Activated T-helper 1 cell treated with Interleukin-2 at 50 U/mL for 16 hours (primary cell): ENCODE results near the gene TRAP1.
A peak's percentile ranks its signal among the peaks of the same experiment; 100 is the strongest.

Source experiments
- DNase-seq: peaks from one replicate; pipeline ENCODE4 v3.0.0-alpha.2; 2020; ENCODE audit warnings: low read depth

TRAP1 gene

DNA sequence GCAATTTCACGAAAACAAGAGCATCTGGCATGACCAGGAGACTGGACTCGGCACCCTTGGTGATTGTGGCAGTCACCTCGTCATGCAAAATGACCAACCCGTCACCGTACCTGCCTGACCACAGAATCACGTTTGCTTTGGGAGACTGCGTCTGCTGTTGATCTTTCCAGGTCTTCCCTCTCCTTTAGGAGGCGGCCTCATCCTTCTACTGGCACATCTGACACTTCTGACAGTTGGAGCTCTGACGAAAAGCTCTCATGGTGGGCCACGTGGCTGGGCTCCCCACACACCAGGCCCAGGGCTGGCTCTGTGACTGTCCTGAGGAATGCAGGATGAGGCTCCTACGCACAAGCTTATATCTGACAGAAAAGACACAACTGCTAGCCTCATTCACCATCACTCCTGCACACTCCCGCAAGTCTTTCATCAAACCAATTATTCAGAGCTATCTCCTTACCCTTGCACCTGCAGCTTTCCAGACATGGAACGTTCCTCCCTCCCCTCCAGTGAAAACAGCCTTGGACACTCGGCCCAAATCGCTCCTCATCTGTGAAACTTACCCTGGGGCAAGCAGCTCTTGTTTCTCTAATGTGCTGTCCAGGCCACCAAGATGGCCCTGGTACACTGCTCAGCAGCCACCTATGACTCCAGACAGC, 3.6 kb downstream of the TRAP1 start:
- DNase-seq, result no peak

- DNase-seq, result no peak
Measured at GRCh38 chr16:3712861-3713372, 4.4 kb downstream of the TRAP1 start.

- no peak for DNase-seq
Measured at GRCh38 chr16:3706253-3707012, 10.9 kb downstream of the TRAP1 start.

DNA sequence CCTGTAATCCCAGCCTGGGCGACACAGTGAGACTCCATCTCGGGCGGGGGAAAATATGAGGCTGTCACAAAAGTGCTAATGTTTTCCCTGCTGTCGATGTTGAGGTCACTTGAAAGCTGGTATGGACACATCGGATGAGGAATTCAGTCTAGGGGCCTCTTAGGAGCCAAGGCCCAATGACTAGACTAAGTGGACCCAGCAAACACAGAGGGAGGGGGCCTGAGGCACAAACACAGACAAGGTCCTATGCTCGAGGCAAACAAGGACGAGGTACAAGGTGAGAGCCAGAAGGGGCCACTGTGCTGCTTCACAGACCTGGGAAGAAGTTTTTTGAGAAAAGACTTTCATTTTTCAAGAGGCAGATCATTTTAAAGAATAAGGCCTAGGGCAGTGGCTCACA, 15.2 kb downstream of the TRAP1 start:
- DNase-seq, result no peak

GRCh38 chr16:3701531-3701930, 15.8 kb downstream of the TRAP1 start:
- DNase-seq, result no peak

- DNase-seq, result no peak
Measured at GRCh38 chr16:3698941-3699340, 18.4 kb downstream of the TRAP1 start.

- DNase-seq, result no peak
Measured at GRCh38 chr16:3696425-3697218, 20.7 kb downstream of the TRAP1 start.

DNA sequence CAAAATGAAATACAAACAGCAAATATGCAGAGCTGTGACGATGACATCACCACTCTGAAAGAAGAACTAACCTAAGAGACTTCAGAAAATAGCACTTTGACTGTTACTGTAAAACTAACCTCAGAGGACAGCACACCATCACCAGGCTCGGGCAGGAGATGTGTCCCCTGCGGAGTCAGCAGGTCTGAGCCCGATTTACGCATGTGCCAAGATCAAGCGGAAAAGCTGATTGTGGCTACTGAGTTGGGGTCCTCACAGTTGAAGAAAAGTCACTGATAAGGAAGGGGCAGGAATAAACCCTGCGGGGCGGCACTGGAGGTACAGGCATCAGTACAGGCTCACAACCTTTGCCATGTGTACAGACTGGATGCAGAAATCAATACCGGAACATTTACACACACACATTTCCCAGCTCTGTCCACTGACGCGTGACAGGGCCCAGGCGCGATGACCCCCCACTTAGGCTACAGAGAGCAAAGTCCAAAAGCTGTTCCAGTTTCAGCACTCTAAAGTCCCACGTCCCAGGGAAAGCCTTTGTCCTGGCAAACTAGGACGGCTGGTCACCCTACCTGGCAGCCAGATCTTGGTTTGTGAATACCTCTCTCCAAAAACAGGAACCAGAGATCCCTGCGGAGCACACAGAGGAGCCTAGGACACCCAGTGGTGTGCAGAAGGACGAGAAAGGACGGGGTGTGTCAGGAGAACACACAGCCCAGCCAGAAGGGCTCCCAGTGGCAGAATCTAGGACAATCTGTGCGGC, 21.5 kb downstream of the TRAP1 start:
- no peak for DNase-seq

DNA sequence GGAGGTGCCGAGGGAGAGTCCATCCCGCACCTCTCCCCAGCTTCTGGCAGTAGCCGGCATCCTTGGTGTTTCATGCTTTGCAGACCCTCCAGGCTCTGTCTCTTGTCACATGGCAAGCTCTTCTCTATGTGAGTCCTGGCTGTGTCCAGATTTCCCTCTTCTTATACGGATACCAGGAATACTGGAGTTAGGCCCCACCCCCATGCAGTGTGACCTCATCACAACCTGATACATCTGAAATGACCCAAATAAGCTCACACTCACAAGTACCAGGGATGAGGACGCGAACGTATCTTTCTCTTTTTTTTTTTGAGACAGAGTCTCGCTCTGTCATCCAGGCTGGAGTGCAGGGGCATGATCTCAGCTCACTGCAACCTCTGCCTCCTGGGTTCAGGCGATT, 23.3 kb downstream of the TRAP1 start:
- DNase-seq, result no peak

- no peak for DNase-seq
Measured at GRCh38 chr16:3691761-3692160, 25.6 kb downstream of the TRAP1 start.

- DNase-seq, result no peak
Measured at GRCh38 chr16:3690980-3691720, 26.2 kb downstream of the TRAP1 start.

- peak; percentile 70 for DNase-seq
Measured at GRCh38 chr16:3690470-3690928, 26.8 kb downstream of the TRAP1 start.

GRCh38 chr16:3689731-3690130, 27.6 kb downstream of the TRAP1 start:
- no peak for DNase-seq

GRCh38 chr16:3687792-3688191, 29.5 kb downstream of the TRAP1 start:
- no peak for DNase-seq

GRCh38 chr16:3687021-3687420, 30.3 kb downstream of the TRAP1 start:
- DNase-seq, result no peak

GRCh38 chr16:3681206-3681605, 36.1 kb downstream of the TRAP1 start:
- no peak for DNase-seq

DNA sequence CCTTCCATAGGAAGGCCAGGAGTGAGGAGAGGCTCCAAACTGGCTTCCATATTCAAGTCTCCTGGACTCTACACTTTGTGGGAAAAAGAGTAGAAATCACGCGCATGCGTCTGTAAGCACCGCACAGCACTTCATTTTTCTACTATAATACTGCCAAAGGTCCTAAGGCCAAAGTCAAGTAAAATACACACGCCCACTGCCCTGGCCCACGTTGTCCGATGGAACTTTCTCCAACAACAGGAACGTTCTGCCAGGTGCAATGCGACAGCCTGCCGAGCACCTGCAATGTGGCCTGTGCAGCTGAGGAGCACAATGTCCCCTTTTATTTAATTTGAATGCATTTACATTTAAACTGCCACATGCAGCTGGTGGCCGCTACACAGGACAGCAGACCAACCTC, 39.3 kb downstream of the TRAP1 start:
- DNase-seq, result no peak

DNA sequence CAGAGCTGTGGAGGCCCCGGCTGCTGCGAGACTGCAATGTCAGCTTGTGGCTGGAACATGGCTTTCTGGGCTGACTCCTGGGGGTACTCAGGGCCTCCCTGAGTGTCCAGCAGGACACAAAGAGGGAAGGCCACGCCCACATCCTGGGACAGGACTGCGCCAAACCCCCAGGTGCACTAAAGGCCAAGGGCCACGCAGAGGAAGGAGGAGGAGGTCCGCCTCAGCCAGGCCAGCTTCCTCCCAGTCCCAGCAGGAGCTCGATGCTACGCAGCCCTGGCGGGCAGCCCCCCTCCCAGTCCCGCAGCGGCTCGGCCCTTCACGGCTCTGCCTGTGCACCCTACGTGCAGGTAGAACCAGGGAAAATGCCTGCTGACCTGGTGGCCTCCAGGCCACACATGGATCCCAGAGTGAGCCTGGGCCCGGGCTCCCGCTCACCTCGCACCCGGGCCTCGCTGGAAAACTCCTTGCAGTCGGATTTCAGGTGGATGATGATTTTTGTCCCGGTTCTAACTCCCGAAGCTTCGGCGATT, 41.7 kb downstream of the TRAP1 start:
- DNase-seq, result no peak

DNA sequence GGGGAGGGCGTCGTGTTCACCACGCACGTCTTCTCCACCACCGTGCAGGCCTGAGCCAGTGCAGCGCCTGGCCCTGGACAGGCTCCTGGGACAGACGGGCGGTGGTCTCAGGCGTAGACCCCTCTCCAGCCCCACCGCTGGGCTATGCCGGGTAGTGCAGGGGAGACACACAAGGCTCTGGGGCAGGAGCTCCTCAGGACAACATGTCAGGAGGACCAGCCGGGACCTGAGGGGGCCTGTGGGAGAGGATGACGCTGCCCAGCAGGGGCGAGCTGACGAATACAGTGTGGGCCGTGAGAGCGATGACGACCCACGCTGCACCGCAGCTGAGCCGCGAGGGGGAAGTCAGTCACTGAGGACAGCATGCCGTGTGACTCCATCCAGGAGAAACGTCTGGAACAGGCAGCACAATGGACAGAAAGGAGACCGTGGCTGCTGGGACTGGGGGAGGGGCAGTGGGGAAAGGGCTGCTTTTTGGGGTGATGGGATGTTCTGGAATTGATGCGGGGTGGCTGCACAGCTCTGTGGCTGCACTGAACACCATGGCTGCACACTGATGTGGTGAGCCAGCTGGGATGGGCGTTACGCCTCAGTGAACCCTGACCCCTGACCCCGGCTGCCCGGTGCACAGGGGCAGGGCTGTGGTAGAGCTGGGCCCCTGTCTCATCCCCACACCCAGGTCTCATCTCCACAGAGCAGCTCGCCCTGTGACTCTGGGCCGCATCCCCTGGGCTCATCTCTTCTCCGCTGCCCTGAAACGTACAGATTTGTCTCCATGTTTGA, 42.6 kb downstream of the TRAP1 start:
- no peak for DNase-seq
